Measurements from ENCODE around the gene CPNE5. TPM values are rescaled to one million over a fixed set of nuclear protein-coding genes. Genes with fewer than 3 reads are reported as not detected.

Gene CPNE5
- polyA plus RNA-seq, 2 of the 4 experiments (the other 2 are of a cell fraction) = 0.03 to 0.13 TPM

DNA sequence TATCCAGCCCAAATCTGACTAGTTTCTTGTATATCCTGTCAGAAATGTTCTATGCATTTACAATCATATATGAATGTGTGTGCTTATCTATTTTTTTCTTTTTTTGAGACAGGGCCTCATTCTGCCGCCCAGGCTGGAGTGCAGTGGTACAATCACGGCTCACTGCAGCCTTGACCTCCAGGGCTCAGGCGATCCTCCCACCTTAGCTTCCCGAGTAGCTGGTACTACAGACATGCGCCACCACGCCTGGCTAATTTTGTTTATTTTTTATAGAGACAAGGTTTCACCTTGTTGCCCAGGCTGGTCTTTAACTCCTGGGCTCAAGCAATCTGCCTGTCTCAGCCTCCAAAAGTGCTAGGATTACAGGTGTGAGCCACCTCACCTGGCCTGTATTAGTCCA, 144.6 kb downstream of the CPNE5 start:
- Histone ChIP-seq H3K4me3 (no peak overlapping the region), H3K27ac (no peak overlapping the region), H3K9me3 (no peaks in the 10 kb centered on the region), H3K4me2 (no peak overlapping the region), H3K4me1 (no peaks in the 10 kb centered on the region)
- ChIA-PET CTCF (interaction anchor here (1.0 to 1.6 kb wide), 3 partner anchors 14 to 79 kb away, joined by 3 to 6 read pairs (median 3); no protein-coding TSS in a partner anchor), POLR2A (no interaction called here)
- 86% methylated on average over 6 of the region's 6 CpGs for WGBS (ENCODE audit: missing lambda C conversion rate)
- no peak for TF ChIP-seq JUN (IDR thresholded peaks at IDR 0.05)
- TF ChIP-seq PHF8 (IDR thresholded peaks at IDR 0.05; ENCODE audit: borderline replicate concordance, low read depth) = no peak
- TF ChIP-seq SREBF2 (IDR thresholded peaks at IDR 0.05) = no peak
- TF ChIP-seq HOXA7 (CRISPR knock-in tag; IDR thresholded peaks at IDR 0.05) = no peak
- TF ChIP-seq, protein P1, sequence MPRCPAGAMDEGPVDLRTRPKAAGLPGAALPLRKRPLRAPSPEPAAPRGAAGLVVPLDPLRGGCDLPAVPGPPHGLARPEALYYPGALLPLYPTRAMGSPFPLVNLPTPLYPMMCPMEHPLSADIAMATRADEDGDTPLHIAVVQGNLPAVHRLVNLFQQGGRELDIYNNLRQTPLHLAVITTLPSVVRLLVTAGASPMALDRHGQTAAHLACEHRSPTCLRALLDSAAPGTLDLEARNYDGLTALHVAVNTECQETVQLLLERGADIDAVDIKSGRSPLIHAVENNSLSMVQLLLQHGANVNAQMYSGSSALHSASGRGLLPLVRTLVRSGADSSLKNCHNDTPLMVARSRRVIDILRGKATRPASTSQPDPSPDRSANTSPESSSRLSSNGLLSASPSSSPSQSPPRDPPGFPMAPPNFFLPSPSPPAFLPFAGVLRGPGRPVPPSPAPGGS (IDR thresholded peaks at IDR 0.05) = no peak
- TF ChIP-seq JUNB (IDR thresholded peaks at IDR 0.05) = no peak
- TF ChIP-seq, protein P2, sequence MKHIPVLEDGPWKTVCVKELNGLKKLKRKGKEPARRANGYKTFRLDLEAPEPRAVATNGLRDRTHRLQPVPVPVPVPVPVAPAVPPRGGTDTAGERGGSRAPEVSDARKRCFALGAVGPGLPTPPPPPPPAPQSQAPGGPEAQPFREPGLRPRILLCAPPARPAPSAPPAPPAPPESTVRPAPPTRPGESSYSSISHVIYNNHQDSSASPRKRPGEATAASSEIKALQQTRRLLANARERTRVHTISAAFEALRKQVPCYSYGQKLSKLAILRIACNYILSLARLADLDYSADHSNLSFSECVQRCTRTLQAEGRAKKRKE (CRISPR knock-in tag; IDR thresholded peaks at IDR 0.05; ENCODE audit: low read depth) = no peak
- TF ChIP-seq EHF (CRISPR knock-in tag; IDR thresholded peaks at IDR 0.05) = no peak
- TF ChIP-seq HOXB5 (CRISPR knock-in tag; IDR thresholded peaks at IDR 0.05) = no peak
- TF ChIP-seq, protein P3, sequence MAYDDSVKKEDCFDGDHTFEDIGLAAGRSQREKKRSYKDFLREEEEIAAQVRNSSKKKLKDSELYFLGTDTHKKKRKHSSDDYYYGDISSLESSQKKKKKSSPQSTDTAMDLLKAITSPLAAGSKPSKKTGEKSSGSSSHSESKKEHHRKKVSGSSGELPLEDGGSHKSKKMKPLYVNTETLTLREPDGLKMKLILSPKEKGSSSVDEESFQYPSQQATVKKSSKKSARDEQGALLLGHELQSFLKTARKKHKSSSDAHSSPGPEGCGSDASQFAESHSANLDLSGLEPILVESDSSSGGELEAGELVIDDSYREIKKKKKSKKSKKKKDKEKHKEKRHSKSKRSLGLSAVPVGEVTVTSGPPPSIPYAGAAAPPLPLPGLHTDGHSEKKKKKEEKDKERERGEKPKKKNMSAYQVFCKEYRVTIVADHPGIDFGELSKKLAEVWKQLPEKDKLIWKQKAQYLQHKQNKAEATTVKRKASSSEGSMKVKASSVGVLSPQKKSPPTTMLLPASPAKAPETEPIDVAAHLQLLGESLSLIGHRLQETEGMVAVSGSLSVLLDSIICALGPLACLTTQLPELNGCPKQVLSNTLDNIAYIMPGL (CRISPR knock-in tag; IDR thresholded peaks at IDR 0.05; ENCODE audit: borderline replicate concordance) = no peak
- TF ChIP-seq CHD4 (IDR thresholded peaks at IDR 0.05; ENCODE audit: borderline replicate concordance) = no peak
- FAIRE-seq (no peak), DNase-seq (ENCODE audit: low read depth in 1 of 2, low spot score in 1 of 2) (no peak), ATAC-seq (no peak)

DNA sequence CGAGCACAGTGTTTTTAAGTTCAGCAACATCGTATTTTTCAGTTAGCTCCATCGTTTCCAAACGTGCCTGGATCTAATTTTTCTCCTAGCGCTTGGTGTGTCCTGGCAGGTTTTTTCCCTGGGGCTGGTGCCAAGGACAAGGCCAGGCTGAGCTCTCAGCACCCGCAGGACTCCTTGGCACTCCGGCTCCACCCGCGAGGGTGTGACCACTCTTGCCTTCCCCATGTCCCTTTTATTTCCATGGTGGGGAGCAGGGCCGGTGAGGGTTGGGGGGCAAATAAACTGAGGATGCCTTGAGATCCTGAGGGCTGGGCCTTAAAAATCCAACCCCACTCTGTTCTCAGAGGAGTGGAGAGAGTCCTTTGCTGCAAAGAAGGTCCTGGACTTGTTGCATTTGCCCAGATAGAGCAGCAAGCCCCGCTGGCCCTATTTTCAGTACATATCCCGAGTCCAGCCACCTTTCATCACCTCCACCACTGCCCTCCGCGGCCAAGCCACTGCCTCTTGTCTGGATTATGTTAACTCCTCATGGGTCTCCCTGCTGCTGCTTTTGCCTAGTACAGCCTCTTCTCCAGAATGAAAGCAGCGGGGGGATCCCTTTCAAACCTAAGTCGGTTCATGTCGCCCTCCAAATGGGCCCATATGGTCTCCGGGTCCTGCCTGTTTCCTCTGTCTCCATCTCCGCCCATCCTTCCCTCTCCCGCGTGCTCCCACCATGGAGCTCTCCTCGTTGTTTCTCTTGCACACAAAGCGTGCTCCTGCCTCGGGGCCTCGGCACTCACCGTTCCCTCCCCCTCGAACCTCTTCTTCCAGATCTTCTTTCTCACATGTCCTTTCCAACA, 146.2 kb downstream of the CPNE5 start:
- H3K4me1 ChIP-seq = no peaks in the 10 kb centered on the region
- no peak for ATAC-seq
- H3K4me2 ChIP-seq = no peak overlapping the region
- 80% methylated on average over 26 of the region's 27 CpGs for WGBS (ENCODE audit: missing lambda C conversion rate)
- no peak for DNase-seq (ENCODE audit: low read depth in 1 of 2, low spot score in 1 of 2)
- H3K27ac ChIP-seq = no peak overlapping the region
- no peak for FAIRE-seq
- no peak for TF ChIP-seq ZC3H11A (IDR thresholded peaks at IDR 0.05)
- TF ChIP-seq, protein P4, sequence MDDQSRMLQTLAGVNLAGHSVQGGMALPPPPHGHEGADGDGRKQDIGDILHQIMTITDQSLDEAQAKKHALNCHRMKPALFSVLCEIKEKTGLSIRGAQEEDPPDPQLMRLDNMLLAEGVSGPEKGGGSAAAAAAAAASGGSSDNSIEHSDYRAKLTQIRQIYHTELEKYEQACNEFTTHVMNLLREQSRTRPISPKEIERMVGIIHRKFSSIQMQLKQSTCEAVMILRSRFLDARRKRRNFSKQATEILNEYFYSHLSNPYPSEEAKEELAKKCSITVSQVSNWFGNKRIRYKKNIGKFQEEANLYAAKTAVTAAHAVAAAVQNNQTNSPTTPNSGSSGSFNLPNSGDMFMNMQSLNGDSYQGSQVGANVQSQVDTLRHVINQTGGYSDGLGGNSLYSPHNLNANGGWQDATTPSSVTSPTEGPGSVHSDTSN (IDR thresholded peaks at IDR 0.05) = no peak
- no peak for TF ChIP-seq SREBF2 (IDR thresholded peaks at IDR 0.05)
- no peak for TF ChIP-seq EP300 (IDR thresholded peaks at IDR 0.05)
- no peak for TF ChIP-seq EHF (CRISPR knock-in tag; IDR thresholded peaks at IDR 0.05)
- TF ChIP-seq ZNF302 (CRISPR knock-in tag; IDR thresholded peaks at IDR 0.05) = no peak
- TF ChIP-seq, protein P5, sequence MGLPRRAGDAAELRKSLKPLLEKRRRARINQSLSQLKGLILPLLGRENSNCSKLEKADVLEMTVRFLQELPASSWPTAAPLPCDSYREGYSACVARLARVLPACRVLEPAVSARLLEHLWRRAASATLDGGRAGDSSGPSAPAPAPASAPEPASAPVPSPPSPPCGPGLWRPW (IDR thresholded peaks at IDR 0.05) = no peak
- no peak for TF ChIP-seq FOSB (CRISPR knock-in tag; IDR thresholded peaks at IDR 0.05)
- TF ChIP-seq CBX2 (IDR thresholded peaks at IDR 0.05; ENCODE audit: borderline replicate concordance, low read depth) = no peak
- no peak for TF ChIP-seq MAZ (IDR thresholded peaks at IDR 0.05; ENCODE audit: borderline replicate concordance, low read depth, low read length)
- TF ChIP-seq HDAC2 (IDR thresholded peaks at IDR 0.05) = no peak
- ChIA-PET CTCF (interaction anchor here (0.8 to 1.3 kb wide), 3 partner anchors 12 to 442 kb away, joined by 3 to 5 read pairs (median 3); no protein-coding TSS in a partner anchor), POLR2A (no interaction called here)
- H3K4me3 ChIP-seq = no peak overlapping the region
- no peaks in the 10 kb centered on the region for H3K9me3 ChIP-seq
